GM18502 (cell line): Measurements from ENCODE around the gene TAC3.
A peak's percentile ranks its signal among the peaks of the same experiment; 100 is the strongest.
"Not testable (repeated sequence)": the region's sequence is repeated elsewhere in the genome, so short reads cannot be mapped to it uniquely, and the experiment has no call there.

ENCODE experiments used
- ATAC-seq: cut with Tn5 transposase; IDR thresholded peaks from one replicate; pipeline ENCODE4 v1.9.1; 2021; ENCODE audit warnings: mild to moderate bottlenecking; ENCODE audit not compliant: unreplicated experiment, poor library complexity

The TAC3 gene

DNA sequence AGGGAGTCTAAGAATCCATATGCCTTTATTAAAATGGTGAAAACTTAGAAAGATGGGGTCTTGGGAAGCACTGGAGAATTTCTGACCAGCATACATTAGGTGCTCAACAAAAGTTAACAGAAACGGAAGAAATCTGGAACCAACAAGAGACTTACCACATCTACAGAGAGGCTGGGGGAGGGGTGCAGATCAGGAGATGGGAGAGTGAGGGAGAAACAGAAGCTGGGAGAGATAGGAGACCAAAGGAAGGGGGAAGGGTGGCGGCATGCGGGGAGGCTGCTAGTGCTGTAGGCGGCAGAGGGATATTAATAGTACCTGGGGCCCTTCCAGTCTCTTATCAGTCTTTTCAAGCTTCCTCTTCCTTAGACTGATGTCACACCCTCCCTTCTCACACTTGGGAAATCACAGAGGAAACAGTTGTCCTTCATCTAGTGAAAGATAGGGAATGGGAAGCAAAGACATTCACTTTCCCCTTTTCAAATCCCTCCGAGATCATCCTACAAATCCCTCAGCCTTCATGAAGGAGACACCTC, 28.1 kb downstream of the TAC3 start:
- no peak for ATAC-seq

DNA sequence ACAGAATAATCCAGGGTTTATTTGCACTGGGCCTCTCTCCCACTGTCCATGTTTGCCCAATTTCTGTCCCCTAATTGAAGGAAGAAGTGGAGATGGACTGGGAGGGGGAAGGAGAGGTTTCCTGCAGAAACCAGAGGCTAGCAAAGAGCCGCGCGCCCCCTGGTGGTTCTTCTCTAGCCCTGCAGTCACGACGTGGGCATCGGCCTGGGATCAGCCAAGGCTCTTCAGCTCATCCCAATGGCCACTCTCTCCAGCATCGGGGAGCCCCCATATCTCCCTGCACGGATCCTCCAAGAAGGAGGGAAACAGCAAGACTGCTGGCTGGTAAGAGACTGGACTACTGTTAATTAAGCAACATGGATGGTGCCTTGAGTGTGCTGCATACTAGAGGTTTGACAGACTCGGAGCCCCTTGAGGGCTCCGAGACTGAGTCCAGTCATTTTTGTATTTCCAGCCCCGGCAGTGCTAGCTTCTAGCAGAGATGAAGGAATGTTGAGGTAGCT, 28.7 kb downstream of the TAC3 start:
- peak; percentile 69 for ATAC-seq

DNA sequence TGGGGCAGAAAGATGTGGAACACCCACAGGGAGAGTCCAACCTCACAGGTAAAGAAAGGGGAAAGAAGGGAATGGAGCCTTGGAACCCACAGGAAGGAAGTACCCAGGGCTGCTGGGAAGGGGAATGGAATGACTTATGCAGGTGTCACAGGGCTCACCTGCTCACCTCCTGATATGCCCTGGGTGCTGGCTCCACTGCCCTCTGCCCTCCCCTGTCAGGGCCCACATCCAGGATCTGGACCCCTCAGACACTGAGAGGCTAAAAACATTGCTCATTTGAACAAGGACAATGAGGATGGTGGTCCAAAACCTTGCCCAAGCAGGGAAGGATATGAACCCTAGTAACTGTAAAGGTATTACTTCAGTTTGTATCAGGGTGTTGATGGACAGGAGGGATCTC, 29.3 kb downstream of the TAC3 start:
- no peak for ATAC-seq

DNA sequence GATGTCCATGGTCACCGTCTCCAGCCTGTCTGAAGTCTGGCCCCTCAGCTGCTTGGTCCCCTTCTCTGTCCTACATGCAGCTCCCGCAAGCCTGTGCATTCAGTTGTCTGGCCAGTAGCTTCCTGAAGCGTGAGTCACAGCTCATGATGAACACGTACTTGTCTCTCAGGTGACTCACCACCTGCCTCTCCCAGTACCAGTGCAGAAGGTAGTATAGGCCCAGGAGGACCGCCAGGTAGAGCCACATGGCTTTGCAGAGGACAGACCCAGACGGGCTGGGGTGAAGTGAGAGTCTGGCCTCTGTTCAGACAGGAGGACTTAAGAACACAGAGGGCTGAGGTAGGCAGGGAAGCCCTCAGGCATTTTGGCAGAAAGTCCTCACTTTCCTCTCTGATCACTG, 30.6 kb downstream of the TAC3 start:
- not testable (repeated sequence) for ATAC-seq

DNA sequence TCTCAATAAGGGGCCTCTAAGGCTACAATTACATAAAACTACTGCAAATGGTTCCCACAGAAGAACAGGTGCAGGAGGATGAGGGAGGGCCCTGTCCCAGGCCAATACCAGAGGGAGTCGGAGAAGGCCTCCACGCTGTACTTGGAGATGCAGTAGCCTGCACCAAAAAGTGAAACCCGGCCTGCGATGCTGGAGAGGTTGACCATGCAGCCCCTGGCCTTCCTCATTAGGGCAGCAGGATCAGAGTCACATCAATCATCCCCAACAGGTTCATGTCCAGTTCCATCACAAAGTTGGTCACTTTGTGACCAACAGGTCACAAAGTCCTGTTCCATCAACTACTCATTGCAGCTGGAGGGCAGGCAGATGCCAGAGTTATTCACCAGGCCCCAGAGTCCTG, 32.9 kb downstream of the TAC3 start:
- ATAC-seq: no peak

DNA sequence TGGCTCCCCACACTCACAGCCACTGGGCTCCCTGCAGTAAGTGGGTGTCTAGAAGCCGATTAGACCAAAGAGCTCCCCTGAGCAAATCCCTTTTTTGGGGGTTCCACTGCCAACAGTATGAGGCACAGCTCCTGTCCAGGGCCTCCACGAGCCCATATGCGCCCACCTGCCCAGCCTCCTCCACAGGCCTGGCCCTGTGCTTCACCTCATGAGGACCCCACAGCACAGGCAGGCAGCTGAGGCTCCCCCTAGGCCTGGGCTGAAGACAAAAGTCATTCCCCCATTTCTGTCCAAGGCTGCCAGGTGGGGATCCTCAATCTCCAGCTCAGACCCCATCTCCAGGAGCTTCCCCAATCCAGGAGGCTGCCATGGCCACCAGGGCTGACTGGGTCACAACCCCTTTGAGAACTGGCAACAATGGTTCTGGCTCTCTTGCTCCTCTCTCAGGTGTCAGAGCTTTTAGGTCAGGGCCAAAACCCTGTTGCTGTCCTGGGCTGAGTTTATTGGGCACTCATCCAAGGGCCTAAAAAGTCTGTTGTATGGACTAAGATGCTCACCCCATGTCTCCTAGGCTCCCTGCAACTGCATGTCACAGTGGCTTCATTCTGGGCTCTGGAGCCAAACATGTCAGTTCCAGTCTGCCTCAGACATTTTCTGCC, 33.6 kb downstream of the TAC3 start:
- not testable (repeated sequence) for ATAC-seq

DNA sequence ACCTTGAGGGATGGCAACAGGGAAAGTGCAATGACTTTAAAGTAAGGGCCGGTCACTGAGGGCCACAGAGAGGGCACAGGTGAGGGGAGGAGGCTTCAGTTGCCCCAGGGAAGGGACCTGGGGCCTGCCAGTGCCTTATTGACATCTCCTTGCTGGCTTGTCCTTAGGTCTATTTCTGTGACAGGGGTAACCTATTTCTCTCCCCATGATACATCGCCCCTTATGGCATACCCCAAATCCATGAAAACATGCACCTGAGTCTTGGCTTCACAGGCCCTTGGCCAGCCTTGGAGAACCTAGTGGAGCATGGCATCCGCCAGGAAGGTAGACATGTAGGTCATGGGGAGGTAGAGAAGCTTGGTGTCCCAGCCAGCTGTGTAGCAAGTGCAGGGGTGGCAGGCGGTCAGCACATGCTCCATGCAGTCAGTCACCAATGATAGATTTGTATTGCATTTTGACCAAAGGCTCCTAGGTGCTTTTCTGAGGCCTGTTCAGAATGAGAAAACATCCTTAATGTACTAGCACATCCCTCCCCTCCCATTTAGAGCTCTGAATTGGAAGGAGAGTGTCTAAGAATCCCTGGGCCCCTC, 35.3 kb downstream of the TAC3 start:
- ATAC-seq: no peak

DNA sequence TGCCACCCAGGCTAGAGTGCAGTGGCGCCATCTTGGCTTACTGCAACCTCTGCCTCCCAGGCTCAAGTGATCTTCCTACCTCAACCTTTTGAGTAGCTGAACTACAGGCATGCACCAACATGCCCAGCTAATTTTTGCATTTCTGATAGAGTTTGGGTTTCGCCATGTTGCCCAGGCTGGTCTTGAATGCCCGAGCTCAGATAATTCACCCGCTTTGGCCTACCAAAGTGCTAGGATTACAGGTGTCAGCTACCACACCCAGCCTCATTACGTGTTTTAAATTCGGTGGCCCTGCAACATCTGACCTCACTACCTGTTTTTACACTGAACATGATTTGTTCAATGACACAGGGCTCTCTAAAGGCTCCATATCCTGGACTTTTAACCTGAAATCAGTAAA, 36.1 kb downstream of the TAC3 start:
- ATAC-seq: no peak

DNA sequence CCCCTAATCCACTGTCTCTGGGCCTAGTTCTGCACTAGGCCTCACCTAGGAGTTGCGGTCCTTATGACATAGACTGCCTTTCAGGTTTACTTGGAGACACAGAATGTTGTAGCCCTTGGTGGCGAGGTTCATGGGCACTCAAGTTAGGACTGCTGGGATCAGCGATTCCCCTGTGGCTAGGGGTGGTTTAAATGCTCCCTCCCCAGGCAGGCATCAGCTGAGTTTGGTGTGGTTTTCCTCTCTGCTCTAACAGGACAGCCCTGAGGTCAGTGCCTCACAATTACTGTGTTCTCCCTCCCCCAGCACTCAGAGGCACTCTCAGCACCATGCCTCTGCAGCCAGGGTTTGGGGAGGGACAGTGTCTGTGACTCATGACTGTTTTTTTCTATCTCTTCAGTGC, 36.7 kb downstream of the TAC3 start:
- ATAC-seq: no peak

DNA sequence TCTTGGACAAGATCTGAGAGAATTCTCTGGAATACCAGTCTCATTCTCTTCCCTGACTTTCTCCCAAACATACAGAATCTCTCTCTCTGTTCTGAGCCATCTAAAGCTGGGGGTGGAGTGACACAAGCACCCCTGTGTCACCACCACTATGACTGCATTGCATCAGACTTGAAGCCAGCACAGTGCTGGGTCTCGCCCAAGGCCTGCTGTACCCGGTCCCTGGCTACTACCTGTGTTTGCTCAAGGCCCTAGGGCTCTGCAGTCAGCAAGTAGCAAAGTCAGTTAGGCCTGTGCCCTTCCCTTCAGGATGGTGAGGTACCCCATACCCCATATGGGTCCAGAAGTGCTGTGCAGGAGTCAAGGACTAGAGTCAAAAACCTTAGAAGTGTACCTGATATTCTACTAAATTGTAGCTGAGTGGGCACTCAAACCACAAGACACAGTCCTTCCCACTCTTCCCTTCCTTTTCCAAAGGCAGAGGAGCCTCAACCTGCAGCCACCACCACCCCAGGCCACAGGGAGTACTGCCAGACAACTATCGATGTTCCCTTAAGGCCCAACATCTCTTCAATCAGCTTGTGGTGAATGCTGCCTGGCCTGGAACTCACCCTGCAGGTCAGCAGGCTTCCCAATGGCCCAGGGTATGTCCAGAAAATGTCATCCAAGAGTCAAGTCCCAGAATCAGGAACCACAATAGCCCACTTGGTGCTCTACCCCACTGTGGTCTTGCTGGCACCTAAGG, 37.8 kb downstream of the TAC3 start:
- no peak for ATAC-seq

DNA sequence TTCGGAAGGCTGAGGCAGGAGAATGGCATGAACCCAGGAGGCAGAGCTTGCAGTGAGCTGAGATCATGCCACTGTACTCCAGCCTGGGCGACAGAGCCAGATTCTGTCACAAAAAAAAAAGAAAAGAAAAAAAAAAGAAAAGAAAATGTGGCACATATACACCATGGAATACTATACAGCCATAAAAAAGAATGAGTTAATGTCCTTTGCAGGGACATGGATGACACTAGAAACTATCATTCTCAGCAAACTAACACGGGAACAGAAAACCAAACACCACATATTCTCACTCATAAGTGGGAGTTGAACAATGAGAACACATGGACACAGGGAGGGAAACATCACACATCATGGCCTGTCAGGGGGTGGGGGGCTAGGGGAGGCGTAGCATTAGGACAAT, 39.0 kb downstream of the TAC3 start:
- ATAC-seq: not testable (repeated sequence)

DNA sequence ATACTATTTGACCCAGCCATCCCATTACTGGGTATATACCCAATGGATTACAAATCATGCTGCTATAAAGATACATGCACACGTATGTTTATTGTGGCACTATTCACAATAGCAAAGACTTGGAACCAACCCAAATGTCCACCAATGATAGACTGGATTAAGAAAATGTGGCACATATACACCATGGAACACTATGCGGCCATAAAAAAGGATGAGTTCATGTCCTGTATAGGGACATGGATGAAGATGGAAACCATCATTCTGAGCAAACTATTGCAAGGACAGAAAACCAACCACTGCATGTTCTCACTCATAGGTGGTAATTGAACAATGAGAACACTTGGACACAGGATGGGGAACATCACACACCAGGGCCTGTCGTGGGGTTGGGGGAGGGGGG, 42.1 kb downstream of the TAC3 start:
- not testable (repeated sequence) for ATAC-seq

DNA sequence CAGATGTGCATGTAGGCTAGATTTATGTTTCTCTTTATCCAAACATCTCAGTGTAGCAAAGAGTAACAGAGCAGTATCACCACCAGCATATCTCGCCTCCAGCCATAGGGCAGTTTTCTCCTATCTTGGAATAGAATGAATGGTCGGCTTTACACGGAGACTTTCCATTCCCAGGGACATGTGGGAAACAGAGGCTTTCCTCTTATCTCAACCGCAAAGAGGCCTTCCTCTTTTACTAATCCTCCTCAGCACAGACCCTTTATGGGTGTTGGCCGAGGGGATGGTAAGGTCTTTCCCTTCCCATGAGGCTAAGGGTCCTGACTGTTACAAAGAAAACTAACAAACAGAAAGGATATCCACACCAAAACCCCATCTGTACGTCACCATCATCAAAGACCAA, 47.4 kb downstream of the TAC3 start:
- ATAC-seq: not testable (repeated sequence)

DNA sequence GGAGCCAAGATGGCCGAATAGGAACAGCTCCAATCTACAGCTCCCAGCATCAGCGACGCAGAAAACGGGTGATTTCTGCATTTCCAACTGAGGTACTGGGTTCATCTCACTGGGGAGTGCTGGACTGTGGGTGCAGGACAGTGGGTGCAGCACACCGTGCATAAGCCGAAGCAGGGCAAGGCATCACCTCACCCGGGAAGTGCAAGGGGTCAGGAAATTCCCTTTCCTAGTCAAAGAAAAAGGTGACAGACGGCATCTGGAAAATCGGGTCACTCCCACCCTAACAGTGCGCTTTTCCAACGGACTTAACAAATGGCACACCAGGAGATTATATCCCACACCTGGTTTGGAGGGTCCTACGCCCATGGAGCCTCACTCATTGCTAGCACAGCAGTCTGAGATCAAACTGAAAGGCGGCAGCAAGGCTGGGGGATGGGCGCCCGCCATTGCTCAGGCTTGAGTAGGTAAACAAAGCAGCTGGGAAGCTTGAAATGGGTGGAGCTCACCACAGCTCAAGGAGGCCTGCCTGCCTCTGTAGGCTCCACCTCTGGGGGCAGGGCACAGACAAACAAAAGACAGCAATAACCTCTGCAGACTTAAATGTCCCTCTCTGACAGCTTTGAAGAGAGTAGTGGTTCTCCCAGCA, 50.2 kb downstream of the TAC3 start:
- ATAC-seq: not testable (repeated sequence)

DNA sequence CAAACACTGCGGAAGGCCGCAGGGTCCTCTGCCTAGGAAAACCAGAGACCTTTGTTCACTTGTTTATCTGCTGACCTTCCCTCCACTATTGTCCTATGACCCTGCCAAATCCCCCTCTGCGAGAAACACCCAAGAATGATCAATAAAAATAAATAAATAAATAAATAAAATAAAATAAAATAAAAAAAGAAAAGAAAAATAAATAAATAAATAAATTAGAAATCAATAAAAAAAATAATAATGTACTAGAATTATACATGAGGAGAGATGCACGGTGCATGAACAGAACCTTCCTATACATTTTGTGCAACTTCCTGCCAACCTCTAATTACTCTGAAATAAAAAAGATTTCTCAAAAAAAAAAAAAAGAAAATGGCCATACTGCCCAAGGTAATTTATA, 51.2 kb downstream of the TAC3 start:
- ATAC-seq: not testable (repeated sequence)

DNA sequence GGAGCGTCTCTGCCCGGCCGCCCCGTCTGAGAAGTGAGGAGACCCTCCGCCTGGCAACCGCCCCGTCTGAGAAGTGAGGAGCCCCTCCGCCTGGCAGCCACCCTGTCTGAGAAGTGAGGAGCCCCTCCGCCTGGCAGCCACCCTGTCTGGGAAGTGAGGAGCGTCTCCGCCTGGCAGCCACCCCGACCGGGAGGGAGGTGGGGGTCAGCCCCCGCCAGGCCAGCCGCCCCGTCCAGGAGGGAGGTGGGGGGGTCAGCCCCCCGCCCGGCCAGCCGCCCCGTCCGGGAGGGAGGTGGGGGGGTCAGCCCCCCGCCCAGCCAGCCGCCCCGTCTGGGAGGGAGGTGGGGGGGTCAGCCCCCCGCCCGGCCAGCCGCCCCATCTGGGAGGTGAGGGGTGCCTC, 52.8 kb downstream of the TAC3 start:
- not testable (repeated sequence) for ATAC-seq

DNA sequence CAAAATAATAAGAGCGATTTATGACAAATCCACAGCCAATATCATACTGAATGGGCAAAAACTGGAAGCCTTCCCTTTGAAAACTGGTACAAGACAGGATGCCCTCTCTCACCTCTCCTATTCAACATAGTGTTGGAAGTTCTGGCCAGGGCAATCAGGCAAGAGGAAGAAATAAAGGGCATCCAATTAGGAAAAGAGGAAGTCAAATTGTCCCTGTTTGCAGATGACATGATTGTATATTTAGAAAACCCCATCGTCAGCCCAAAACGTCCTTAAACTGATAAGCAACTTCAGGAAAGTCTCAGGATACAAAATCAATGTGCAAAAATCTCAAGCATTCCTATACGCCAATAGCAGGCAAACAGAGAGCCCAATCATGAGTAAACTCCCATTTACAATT, 54.1 kb downstream of the TAC3 start:
- not testable (repeated sequence) for ATAC-seq
